IMR-90 (cell line): ENCODE results near the gene LYPD6. TPM values are rescaled to one million over a fixed set of nuclear protein-coding genes. Genes with fewer than 3 reads are reported as not detected.

Source experiments
- ATAC-seq: fragments of 200-7000 bp; cut with Tn5 transposase; 2 replicates; pipeline ENCODE4 v1.9.1; 2020; ENCODE audit warnings: low read depth, mild to moderate bottlenecking, moderate library complexity
- BruUV-seq: library from RNA; stranded (reverse); fragments of 400-500 nt; replicated peaks from 2 replicates; lab custom pipeline; 2021; lab: Mats Ljungman, UMichigan
- CTCF ChIA-PET: fragments of 300-600 bp; formaldehyde crosslinking; extraction: SDS; loops from one replicate; lab custom pipeline; 2021; ENCODE audit warnings: antibody characterized with exemption; lab: Yijun Ruan, JAX
- POLR2A ChIA-PET: fragments of 300-600 bp; sonication (Branson Sonifier 250); formaldehyde crosslinking; loops from one replicate; lab custom pipeline; 2022; ENCODE audit warnings: antibody characterized with exemption; ENCODE audit not compliant: unreplicated experiment; lab: Charles Lee
- DNase-seq: peaks from one replicate; pipeline ENCODE4 v3.0.0; 2013
- H2AFZ ChIP-seq: replicated peaks from 2 replicates; pipeline ENCODE3; 2013; ENCODE audit warnings: low read length, mild to moderate bottlenecking; ENCODE audit not compliant: poor library complexity
- H2AK5ac ChIP-seq: 2 replicates; pipeline ENCODE4 v1.6.1; 2013; ENCODE audit warnings: low read depth, low read length, inconsistent platforms
- H2AK9ac ChIP-seq: replicated peaks from 2 replicates; pipeline ENCODE3; 2013; ENCODE audit warnings: mild to moderate bottlenecking, low read depth, low read length, moderate library complexity; ENCODE audit not compliant: poor library complexity
- H2BK120ac ChIP-seq: 2 replicates; pipeline ENCODE4 v1.6.1; 2013; ENCODE audit warnings: low read depth, low read length, inconsistent platforms
- H2BK15ac ChIP-seq: 3 replicates; pipeline ENCODE4 v1.6.1; 2013; ENCODE audit warnings: low read depth, low read length, inconsistent platforms
- H2BK20ac ChIP-seq: 2 replicates; pipeline ENCODE4 v1.6.1; 2013; ENCODE audit warnings: low read depth, mild to moderate bottlenecking, inconsistent platforms, low read length, moderate library complexity
- H2BK5ac ChIP-seq: 2 replicates; pipeline ENCODE4 v1.6.1; 2013; ENCODE audit warnings: mild to moderate bottlenecking, low read depth, low read length, inconsistent platforms; ENCODE audit not compliant: poor library complexity, severe bottlenecking
- H3K14ac ChIP-seq: replicated peaks from 2 replicates; pipeline ENCODE4 v1.6.1; 2013; ENCODE audit warnings: low read depth, low read length, inconsistent platforms
- H3K18ac ChIP-seq: 2 replicates; pipeline ENCODE4 v1.6.1; 2013; ENCODE audit warnings: low read depth, low read length, control low read depth
- H3K23ac ChIP-seq: 2 replicates; pipeline ENCODE4 v1.6.1; 2013; ENCODE audit warnings: low read depth, low read length, inconsistent platforms
- H3K27ac ChIP-seq: 2 replicates; pipeline ENCODE4 v1.5.1; 2013; ENCODE audit warnings: mild to moderate bottlenecking, control low read depth, low read length; ENCODE audit not compliant: insufficient read depth
- H3K27me3 ChIP-seq: 2 replicates; pipeline ENCODE4 v1.6.1; 2013; ENCODE audit warnings: low read length; ENCODE audit not compliant: control insufficient read depth, insufficient read depth
- H3K36me3 ChIP-seq: 2 replicates; pipeline ENCODE4 v1.6.1; 2013; ENCODE audit warnings: low read length, mixed read lengths; ENCODE audit not compliant: control insufficient read depth, insufficient read depth
- H3K4ac ChIP-seq: 2 replicates; pipeline ENCODE4 v1.6.1; 2013; ENCODE audit warnings: low read depth, low read length, inconsistent platforms
- H3K4me1 ChIP-seq: 2 replicates; pipeline ENCODE4 v1.6.1; 2013; ENCODE audit warnings: low read length, mixed read lengths; ENCODE audit not compliant: control insufficient read depth, insufficient read depth
- H3K4me2 ChIP-seq: 2 replicates; pipeline ENCODE4 v1.6.1; 2013; ENCODE audit warnings: low read depth, mild to moderate bottlenecking, control low read depth, low read length, moderate library complexity
- H3K4me3 ChIP-seq: 2 replicates; pipeline ENCODE4 v1.5.1; 2013; ENCODE audit warnings: low read depth, mild to moderate bottlenecking, control low read depth, low read length, moderate library complexity; ENCODE audit not compliant: insufficient read depth
- H3K56ac ChIP-seq: 2 replicates; pipeline ENCODE4 v1.6.1; 2013; ENCODE audit warnings: low read length, inconsistent platforms; ENCODE audit not compliant: insufficient read depth; ENCODE audit errors: extremely low read depth
- H3K79me1 ChIP-seq, 2 experiments: 2 replicates each; pipeline ENCODE4 v1.6.1; 2013; ENCODE audit warnings: low read length in 2 of 2, inconsistent platforms in 1 of 2, low read depth in 1 of 2
- H3K9ac ChIP-seq: 2 replicates; pipeline ENCODE4 v1.6.1; 2013; ENCODE audit warnings: low read depth, low read length, control low read depth
- H3K9me1 ChIP-seq: 2 replicates; pipeline ENCODE4 v1.6.1; 2013; ENCODE audit warnings: low read length, inconsistent platforms; ENCODE audit not compliant: insufficient read depth
- H3K9me3 ChIP-seq: 2 replicates; pipeline ENCODE4 v1.6.1; 2013; ENCODE audit warnings: low read length; ENCODE audit not compliant: control insufficient read depth, insufficient read depth
- H4K20me1 ChIP-seq: 2 replicates; pipeline ENCODE4 v1.6.1; 2013; ENCODE audit warnings: low read length, inconsistent platforms; ENCODE audit not compliant: insufficient read depth
- H4K5ac ChIP-seq: 2 replicates; pipeline ENCODE4 v1.6.1; 2013; ENCODE audit warnings: mild to moderate bottlenecking, low read depth, low read length, control low read depth
- H4K8ac ChIP-seq, 2 experiments: 2 replicates each; pipeline ENCODE4 v1.6.1; 2013; ENCODE audit warnings: low read depth in 2 of 2, low read length in 2 of 2, control low read depth in 1 of 2, inconsistent platforms in 1 of 2
- H4K91ac ChIP-seq: 2 replicates; pipeline ENCODE4 v1.6.1; 2013; ENCODE audit warnings: low read depth, low read length, inconsistent platforms; ENCODE audit not compliant: insufficient read depth
- CEBPB ChIP-seq: IDR thresholded peaks from 2 replicates; pipeline ENCODE4 v1.6.1; 2012; ENCODE audit warnings: low read depth, low read length, improper control_type of control experiment
- CHD1 ChIP-seq: IDR thresholded peaks from 2 replicates; pipeline ENCODE4 v1.6.1; 2012; ENCODE audit warnings: low read depth, low read length, improper control_type of control experiment
- FOS ChIP-seq: fragments of 150-350 bp; IDR thresholded peaks from 2 replicates; pipeline ENCODE4 v1.6.1; 2016; ENCODE audit warnings: low read depth, low read length
- MAFK ChIP-seq: IDR thresholded peaks from 2 replicates; pipeline ENCODE4 v1.6.1; 2012; ENCODE audit warnings: low read depth, low read length, improper control_type of control experiment
- MAZ ChIP-seq: IDR thresholded peaks from 2 replicates; pipeline ENCODE4 v1.6.1; 2012; ENCODE audit warnings: low read depth, mild to moderate bottlenecking, low read length, improper control_type of control experiment, moderate library complexity, borderline replicate concordance
- MXI1 ChIP-seq: IDR thresholded peaks from 2 replicates; pipeline ENCODE4 v1.6.1; 2012; ENCODE audit warnings: low read depth, mild to moderate bottlenecking, low read length, moderate library complexity, borderline replicate concordance
- NFE2L2 ChIP-seq: fragments of 150-350 bp; IDR thresholded peaks from 2 replicates; pipeline ENCODE4 v1.6.1; 2016; ENCODE audit warnings: low read depth, mild to moderate bottlenecking, low read length
- POLR2A ChIP-seq: IDR thresholded peaks from 2 replicates; pipeline ENCODE4 v1.6.1; 2012; ENCODE audit warnings: mild to moderate bottlenecking, low read depth, low read length
- RAD21 ChIP-seq: IDR thresholded peaks from 2 replicates; pipeline ENCODE4 v1.6.1; 2012; ENCODE audit warnings: low read length, improper control_type of control experiment
- RCOR1 ChIP-seq: IDR thresholded peaks from 2 replicates; pipeline ENCODE4 v1.6.1; 2012; ENCODE audit warnings: mild to moderate bottlenecking, low read length, improper control_type of control experiment; ENCODE audit not compliant: insufficient replicate concordance
- RFX5 ChIP-seq: IDR thresholded peaks from 2 replicates; pipeline ENCODE4 v1.8.0; 2012; ENCODE audit warnings: low read depth, mild to moderate bottlenecking, low read length, moderate library complexity
- SMC3 ChIP-seq: fragments of 150-350 bp; IDR thresholded peaks from 2 replicates; pipeline ENCODE4 v1.6.1; 2016; ENCODE audit warnings: low read depth, mild to moderate bottlenecking, antibody characterized with exemption, low read length, moderate library complexity
- dilution Hi-C: fragments of 300-500 bp; cut with HindIII; formaldehyde crosslinking; loops from one replicate; pipeline ENCODE4 v1.14.3; 2018; ENCODE audit warnings: low sequenced_read_pairs; ENCODE audit not compliant: unreplicated experiment
- in situ Hi-C: fragments of 300-500 bp; cut with MboI; formaldehyde crosslinking; loops from 3 replicates; pipeline ENCODE4 v1.14.3; 2019; ENCODE audit warnings: low sequenced_read_pairs, inconsistent platforms, mixed read lengths
- intact Hi-C: fragments of 100-400 bp; cut with micrococcal nuclease; formaldehyde crosslinking; loops from 2 replicates; pipeline ENCODE4 v1.10.0; 2022
- polyA plus RNA-seq, 3 experiments: library from polyadenylated mRNA; depleted of rRNA; stranded (reverse); fragments of >200 nt; gene quantifications; 2 replicates each; pipeline ENCODE4 v1.2.3, GENCODE V29; 2012; ENCODE audit warnings: low replicate concordance in 1 of 3
- total RNA-seq: library from RNA; depleted of rRNA; stranded (reverse); fragments of >200 nt; gene quantifications from 2 replicates; pipeline ENCODE4 v1.2.3, GENCODE V29; 2012
- TF ChIP-seq, protein P1 (sequence below): conservative IDR thresholded peaks from 2 replicates; pipeline ENCODE4 v1.5.1; 2012; ENCODE audit warnings: mild to moderate bottlenecking, low read depth, low read length, improper control_type of control experiment
- TF ChIP-seq, protein P2 (sequence below): fragments of 150-350 bp; IDR thresholded peaks from 2 replicates; pipeline ENCODE4 v1.6.1; 2016; ENCODE audit warnings: low read depth, mild to moderate bottlenecking, low read length, moderate library complexity, borderline replicate concordance
- TF ChIP-seq, protein P3 (sequence below): fragments of 150-350 bp; IDR thresholded peaks from 2 replicates; pipeline ENCODE4 v1.6.1; 2017; ENCODE audit warnings: mild to moderate bottlenecking, antibody characterized with exemption, low read length, low read depth

Gene LYPD6
- total and polyA plus RNA-seq, 2 of the 4 experiments (the other 2 are of a cell fraction), result 0.87 to 0.90 TPM

GRCh38 chr2:149291881-149292280 is 38.5 kb upstream of the LYPD6 start:
- no peak for DNase-seq
- Histone ChIP-seq H2AK5ac (no peak overlapping the region), H3K14ac (no peak overlapping the region), H3K4me1 (no peaks in the 10 kb centered on the region), H3K9me1 (no peaks in the 10 kb centered on the region), H4K8ac (no peak overlapping the region), H3K4ac (no peak overlapping the region), H3K18ac (no peak overlapping the region), H2BK20ac (no peak overlapping the region), H3K4me2 (no peak overlapping the region), H2BK15ac (no peak overlapping the region), H3K4me3 (no peak overlapping the region), H2BK5ac (no peak overlapping the region), H3K9ac (no peak overlapping the region), H3K9me3 (no peaks in the 10 kb centered on the region), H2AK9ac (no peak overlapping the region), H2BK120ac (no peak overlapping the region), H3K36me3 (no peaks in the 10 kb centered on the region), H2AFZ (no peak overlapping the region), H4K5ac (no peak overlapping the region), H3K79me1 (no peaks in the 10 kb centered on the region), H3K23ac (no peak overlapping the region), H3K27me3 (no peaks in the 10 kb centered on the region), H3K56ac (no peak overlapping the region), H4K20me1 (no peaks in the 10 kb centered on the region), H4K91ac (no peak overlapping the region), H3K27ac (no peak overlapping the region)
- dilution Hi-C loops (no loop called here), in situ Hi-C loops (no loop called here), intact Hi-C loops (no loop called here)
- POLR2A ChIA-PET, result no interaction called here
- no peak for TF ChIP-seq POLR2A
- TF ChIP-seq RFX5, result no peak
- no peak for TF ChIP-seq MAFK
- no peak for TF ChIP-seq FOS
- TF ChIP-seq, protein P1, sequence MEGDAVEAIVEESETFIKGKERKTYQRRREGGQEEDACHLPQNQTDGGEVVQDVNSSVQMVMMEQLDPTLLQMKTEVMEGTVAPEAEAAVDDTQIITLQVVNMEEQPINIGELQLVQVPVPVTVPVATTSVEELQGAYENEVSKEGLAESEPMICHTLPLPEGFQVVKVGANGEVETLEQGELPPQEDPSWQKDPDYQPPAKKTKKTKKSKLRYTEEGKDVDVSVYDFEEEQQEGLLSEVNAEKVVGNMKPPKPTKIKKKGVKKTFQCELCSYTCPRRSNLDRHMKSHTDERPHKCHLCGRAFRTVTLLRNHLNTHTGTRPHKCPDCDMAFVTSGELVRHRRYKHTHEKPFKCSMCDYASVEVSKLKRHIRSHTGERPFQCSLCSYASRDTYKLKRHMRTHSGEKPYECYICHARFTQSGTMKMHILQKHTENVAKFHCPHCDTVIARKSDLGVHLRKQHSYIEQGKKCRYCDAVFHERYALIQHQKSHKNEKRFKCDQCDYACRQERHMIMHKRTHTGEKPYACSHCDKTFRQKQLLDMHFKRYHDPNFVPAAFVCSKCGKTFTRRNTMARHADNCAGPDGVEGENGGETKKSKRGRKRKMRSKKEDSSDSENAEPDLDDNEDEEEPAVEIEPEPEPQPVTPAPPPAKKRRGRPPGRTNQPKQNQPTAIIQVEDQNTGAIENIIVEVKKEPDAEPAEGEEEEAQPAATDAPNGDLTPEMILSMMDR, result no peak
- TF ChIP-seq NFE2L2, result no peak
- TF ChIP-seq SMC3, result no peak
- TF ChIP-seq MAZ, result no peak
- no peak for TF ChIP-seq RCOR1
- TF ChIP-seq RAD21, result no peak
- no peak for TF ChIP-seq MXI1
- TF ChIP-seq, protein P2, sequence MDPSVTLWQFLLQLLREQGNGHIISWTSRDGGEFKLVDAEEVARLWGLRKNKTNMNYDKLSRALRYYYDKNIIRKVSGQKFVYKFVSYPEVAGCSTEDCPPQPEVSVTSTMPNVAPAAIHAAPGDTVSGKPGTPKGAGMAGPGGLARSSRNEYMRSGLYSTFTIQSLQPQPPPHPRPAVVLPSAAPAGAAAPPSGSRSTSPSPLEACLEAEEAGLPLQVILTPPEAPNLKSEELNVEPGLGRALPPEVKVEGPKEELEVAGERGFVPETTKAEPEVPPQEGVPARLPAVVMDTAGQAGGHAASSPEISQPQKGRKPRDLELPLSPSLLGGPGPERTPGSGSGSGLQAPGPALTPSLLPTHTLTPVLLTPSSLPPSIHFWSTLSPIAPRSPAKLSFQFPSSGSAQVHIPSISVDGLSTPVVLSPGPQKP, result no peak
- TF ChIP-seq CHD1, result no peak
- TF ChIP-seq CEBPB, result no peak
- TF ChIP-seq, protein P3, sequence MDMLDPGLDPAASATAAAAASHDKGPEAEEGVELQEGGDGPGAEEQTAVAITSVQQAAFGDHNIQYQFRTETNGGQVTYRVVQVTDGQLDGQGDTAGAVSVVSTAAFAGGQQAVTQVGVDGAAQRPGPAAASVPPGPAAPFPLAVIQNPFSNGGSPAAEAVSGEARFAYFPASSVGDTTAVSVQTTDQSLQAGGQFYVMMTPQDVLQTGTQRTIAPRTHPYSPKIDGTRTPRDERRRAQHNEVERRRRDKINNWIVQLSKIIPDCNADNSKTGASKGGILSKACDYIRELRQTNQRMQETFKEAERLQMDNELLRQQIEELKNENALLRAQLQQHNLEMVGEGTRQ, result no peak
- no TSS peak for BruUV-seq
- CTCF ChIA-PET, result no interaction called here
- no peak for ATAC-seq
